K562 (cell line): ENCODE measurements around the gene NTM. TPM values are rescaled to one million over a fixed set of nuclear protein-coding genes. Genes with fewer than 3 reads are reported as not detected.

Experiments used
- ATAC-seq: fragments of 200-7000 bp; cut with Tn5 transposase; 3 replicates; pipeline ENCODE4 v1.9.1; 2020; ENCODE audit warnings: moderate library complexity
- BruUV-seq: library from RNA; stranded (reverse); fragments of 400-500 nt; replicated peaks from 2 replicates; lab custom pipeline; 2021; lab: Mats Ljungman, UMichigan
- CTCF ChIA-PET: fragments of 300-600 bp; formaldehyde crosslinking; extraction: SDS; loops from one replicate; lab custom pipeline; 2021; ENCODE audit warnings: low intra/inter-chr PET ratio; lab: Yijun Ruan, JAX
- POLR2A ChIA-PET: fragments of 300-600, 350-650 bp; sonication (Branson Sonifier 250); formaldehyde crosslinking; extraction: SDS; loops from one replicate; lab custom pipeline; 2021; ENCODE audit warnings: antibody characterized with exemption, inconsistent platforms; lab: Yijun Ruan, JAX
- DNase-seq, 4 experiments: peaks; one replicate each; pipeline versions ENCODE4 v3.0.0 to v3.0.0-alpha.2; 2011 to 2018; ENCODE audit warnings: low spot score in 3 of 4, mixed read lengths in 3 of 4; ENCODE audit errors: extremely low read depth in 1 of 4
- FAIRE-seq: peaks from 2 replicates; lab custom pipeline; 2011; peaks lifted over from hg19 to GRCh38; lab: Jason Lieb, UNC
- H2AFZ ChIP-seq: 2 replicates; pipeline ENCODE4 v1.6.0; 2011; ENCODE audit warnings: low read depth, low read length, control low read depth, inconsistent platforms
- H3K27ac ChIP-seq: fragments of 200-600 bp; 3 replicates; pipeline ENCODE4 v1.8.0; 2011; ENCODE audit warnings: low read depth, mild to moderate bottlenecking, control low read depth, inconsistent platforms, low read length, moderate library complexity, mixed read lengths; ENCODE audit errors: extremely low read depth
- H3K27me3 ChIP-seq, 2 experiments: fragments of 300-600 bp in 1 of 2; 2 replicates in 1 of 2; 3 replicates in 1 of 2; pipeline versions ENCODE4 v1.6.0 to v1.8.0; 2011; ENCODE audit warnings: inconsistent platforms in 2 of 2, low read length in 2 of 2, mild to moderate bottlenecking in 1 of 2, mixed read lengths in 1 of 2, moderate library complexity in 1 of 2; ENCODE audit not compliant: control insufficient read depth in 2 of 2, insufficient read depth in 2 of 2
- H3K36me3 ChIP-seq: fragments of 300-600 bp; 3 replicates; pipeline ENCODE4 v1.8.0; 2011; ENCODE audit warnings: mild to moderate bottlenecking, low read length, inconsistent platforms; ENCODE audit not compliant: control insufficient read depth, insufficient read depth
- H3K4me1 ChIP-seq, 2 experiments: fragments of 200-600 bp in 1 of 2; replicated peaks in 1 of 2; 2 replicates in 1 of 2; 3 replicates in 1 of 2; pipeline versions ENCODE4 v1.5.1 to v1.8.0; 2011; ENCODE audit warnings: inconsistent platforms in 2 of 2, low read length in 2 of 2, mild to moderate bottlenecking in 1 of 2, mixed read lengths in 1 of 2, moderate library complexity in 1 of 2; ENCODE audit not compliant: control insufficient read depth in 2 of 2, insufficient read depth in 2 of 2
- H3K4me2 ChIP-seq: 2 replicates; pipeline ENCODE4 v1.6.1; 2011; ENCODE audit warnings: low read length, control low read depth, inconsistent platforms, mixed read lengths; ENCODE audit not compliant: insufficient read depth
- H3K4me3 ChIP-seq: fragments of 200-600 bp; sonication (generic), shearing (Covaris generic); 2 replicates; pipeline ENCODE4 v1.5.1; 2016; ENCODE audit warnings: control low read depth, inconsistent platforms
- H3K79me2 ChIP-seq: fragments of 200-600 bp; 3 replicates; pipeline ENCODE4 v1.8.0; 2011; ENCODE audit warnings: low read length, inconsistent platforms; ENCODE audit not compliant: control insufficient read depth, insufficient read depth
- H3K9ac ChIP-seq, 2 experiments: 2 replicates each; pipeline versions ENCODE4 v1.6.0 to v1.6.1; 2011; ENCODE audit warnings: low read depth in 2 of 2, low read length in 2 of 2, control low read depth in 1 of 2, inconsistent platforms in 1 of 2, mild to moderate bottlenecking in 1 of 2, mixed read lengths in 1 of 2; ENCODE audit not compliant: insufficient read depth in 1 of 2
- H3K9me1 ChIP-seq: one replicate; pipeline ENCODE4 v1.6.0; 2011; ENCODE audit warnings: inconsistent platforms, mild to moderate bottlenecking, low read length, moderate library complexity; ENCODE audit not compliant: control insufficient read depth, insufficient read depth
- H3K9me3 ChIP-seq: replicated peaks from 2 replicates; pipeline ENCODE4 v1.5.1; 2011; ENCODE audit warnings: low read depth, low read length, inconsistent platforms; ENCODE audit not compliant: control insufficient read depth, insufficient read depth
- H4K20me1 ChIP-seq: replicated peaks from 2 replicates; pipeline ENCODE4 v1.6.1; 2011; ENCODE audit warnings: low read length, inconsistent platforms, mixed read lengths; ENCODE audit not compliant: control insufficient read depth, insufficient read depth
- CXXC5 ChIP-seq: fragments of 250-450 bp; sonication (Bioruptor Pico); IDR thresholded peaks from 2 replicates; pipeline ENCODE4 v1.8.0; 2022; ENCODE audit warnings: inconsistent platforms, mild to moderate bottlenecking, moderate library complexity
- DIDO1 ChIP-seq: fragments of 450-650 bp; IDR thresholded peaks from 2 replicates; pipeline ENCODE4 v1.6.1; 2016; ENCODE audit warnings: low read depth, missing biosample characterization, missing genetic modification characterization
- DLX4 ChIP-seq: fragments of 250-450 bp; sonication (Bioruptor Pico); IDR thresholded peaks from 2 replicates; pipeline ENCODE4 v1.6.1; 2021; ENCODE audit warnings: mild to moderate bottlenecking
- HBP1 ChIP-seq: fragments of 450-650 bp; formaldehyde crosslinking; IDR thresholded peaks from 2 replicates; pipeline ENCODE4 v1.4.0; 2022; ENCODE audit warnings: missing genetic modification characterization
- POLR2AphosphoS5 ChIP-seq: IDR thresholded peaks from 2 replicates; pipeline ENCODE4 v1.6.1; 2011; ENCODE audit warnings: mild to moderate bottlenecking, low read depth, low read length, moderate library complexity; ENCODE audit not compliant: control insufficient read depth, insufficient read depth
- SNIP1 ChIP-seq: fragments of 450-650 bp; IDR thresholded peaks from 2 replicates; pipeline ENCODE4 v1.7.1; 2017; ENCODE audit warnings: low read depth, mild to moderate bottlenecking
- ZNF407 ChIP-seq: fragments of 450-650 bp; IDR thresholded peaks from 2 replicates; pipeline ENCODE4 v1.6.1; 2016; ENCODE audit warnings: low read depth
- ZNF644 ChIP-seq: fragments of 200-800 bp; sonication (Bioruptor generic); IDR thresholded peaks from 2 replicates; pipeline ENCODE4 v1.6.1; 2016; ENCODE audit warnings: low read depth, missing genetic modification characterization, missing compliant biosample characterization
- ZNF785 ChIP-seq: fragments of 250-450 bp; sonication (Bioruptor Pico); IDR thresholded peaks from 2 replicates; pipeline ENCODE4 v1.4.0; 2020; ENCODE audit warnings: mild to moderate bottlenecking
- WGBS: fragments of 100-300 bp; shearing (Covaris generic); methylation state at CpG from one replicate; pipeline ENCODE4 v1.1.6; 2016; ENCODE audit warnings: low coverage, mixed read lengths; ENCODE audit not compliant: insufficient coverage; ENCODE audit errors: missing lambda C conversion rate; 5-methylcytosine and 5-hydroxymethylcytosine counted together
- in situ Hi-C: fragments of 300-500 bp; cut with MboI; formaldehyde crosslinking; loops from 4 replicates; pipeline ENCODE4 v1.15.0; 2018; ENCODE audit warnings: inconsistent platforms, mixed read lengths
- intact Hi-C: fragments of 100-400 bp; cut with micrococcal nuclease; formaldehyde crosslinking; loops from 2 replicates; pipeline ENCODE4 v1.14.2; 2022
- polyA plus RNA-seq, 8 experiments: library from polyadenylated mRNA; depleted of rRNA in 4 of 8; stranded (reverse) in 5 of 8; unstranded in 3 of 8; fragments of >200 nt; fragmentation: Nextera tagmentation in 2 of 8; fragmentation: Illumina TruSeq in 1 of 8; extraction: Ambion mirVana in 2 of 8; extraction: Trizol in 1 of 8; gene quantifications; 2 replicates each; pipeline versions ENCODE4 v1.2.1 to v1.2.3, GENCODE V29; 2011 to 2014; ENCODE audit warnings: inconsistent platforms in 1 of 8, missing spikeins in 1 of 8
- total RNA-seq, 7 experiments: library from RNA; depleted of rRNA in 6 of 7; stranded (reverse); fragments of >200 nt in 6 of 7; fragmentation: Illumina TruSeq in 2 of 7; extraction: Trizol in 2 of 7; gene quantifications; 2 replicates each; pipeline versions ENCODE4 v1.2.1 to v1.2.3, GENCODE V29; 2011 to 2021; ENCODE audit warnings: low replicate concordance in 1 of 7
- TF ChIP-seq, protein P1 (sequence below): fragments of 250-450 bp; sonication (Bioruptor Pico); IDR thresholded peaks from 2 replicates; pipeline ENCODE4 v1.5.0; 2021

Gene NTM
- total and polyA plus RNA-seq, 9 of the 15 experiments (the other 6 are each of a cell fraction or from before 2014, with no cell fraction given), result not detected

DNA sequence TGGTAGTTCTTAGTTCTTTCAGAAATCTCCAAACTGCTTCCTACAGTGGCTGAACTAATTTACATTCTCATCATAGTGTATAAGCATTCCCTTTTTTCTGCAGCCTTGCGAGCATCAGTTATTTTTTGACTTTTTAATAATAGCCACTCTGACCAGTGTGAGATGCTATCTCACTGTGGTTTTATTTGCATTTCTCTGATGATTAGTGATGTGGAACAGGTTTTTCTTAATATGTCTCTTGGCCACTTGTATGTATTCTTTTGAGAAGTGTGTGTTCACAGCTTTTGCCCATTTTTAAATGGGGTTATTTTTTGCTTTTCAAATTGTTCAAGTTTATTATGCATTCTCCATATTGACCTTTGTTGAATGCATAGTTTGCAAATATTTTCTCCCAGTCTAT is 459.3 kb downstream of the NTM start:
- Histone ChIP-seq H2AFZ (no peak overlapping the region), H3K9ac (no peak overlapping the region), H3K27ac (no peak overlapping the region), H3K4me2 (no peak overlapping the region), H3K4me3 (no peak overlapping the region), H3K27me3 (no peaks in the 10 kb centered on the region), H4K20me1 (no peaks in the 10 kb centered on the region), H3K9me1 (no peaks in the 10 kb centered on the region), H3K4me1 (no peaks in the 10 kb centered on the region), H3K36me3 (no peaks in the 10 kb centered on the region), H3K79me2 (no peaks in the 10 kb centered on the region), H3K9me3 (no peaks in the 10 kb centered on the region)
- CTCF ChIA-PET, result no interaction called here
- intact Hi-C loops (no loop called here), in situ Hi-C loops (no loop called here)
- ATAC-seq, result no peak
- WGBS, result 0% methylated on average over 1 of the region's 1 CpG
- FAIRE-seq, result no peak
- no peak for DNase-seq
- POLR2A ChIA-PET, result no interaction called here
- no TSS peak for BruUV-seq
- no peak for TF ChIP-seq DLX4 (CRISPR knock-in tag)
- TF ChIP-seq SNIP1, result no peak
- TF ChIP-seq ZNF785 (CRISPR knock-in tag), result no peak
- TF ChIP-seq POLR2AphosphoS5, result no peak
- TF ChIP-seq ZNF407, result no peak
- no peak for TF ChIP-seq CXXC5 (CRISPR knock-in tag)
- no peak for TF ChIP-seq DIDO1 (tag)
- no peak for TF ChIP-seq ZNF644 (tag)
- no peak for TF ChIP-seq HBP1 (CRISPR knock-in tag)
- TF ChIP-seq, protein P1, sequence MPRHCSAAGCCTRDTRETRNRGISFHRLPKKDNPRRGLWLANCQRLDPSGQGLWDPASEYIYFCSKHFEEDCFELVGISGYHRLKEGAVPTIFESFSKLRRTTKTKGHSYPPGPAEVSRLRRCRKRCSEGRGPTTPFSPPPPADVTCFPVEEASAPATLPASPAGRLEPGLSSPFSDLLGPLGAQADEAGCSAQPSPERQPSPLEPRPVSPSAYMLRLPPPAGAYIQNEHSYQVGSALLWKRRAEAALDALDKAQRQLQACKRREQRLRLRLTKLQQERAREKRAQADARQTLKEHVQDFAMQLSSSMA (CRISPR knock-in tag), result no peak
